ENCODE data around the gene OPN1MW2.
"Not testable (repeated sequence)": the region's sequence is repeated elsewhere in the genome, so short reads cannot be mapped to it uniquely, and the experiment has no call there.

The OPN1MW2 gene

GRCh38 chrX:154219456-154219855 is at the start of gene OPN1MW2:
OPN1MW2 (plus strand) TSS chrX:154219756; CDS start chrX:154219816, 60 bp downstream.
- not testable (repeated sequence) for DNase-seq

- not testable (repeated sequence) for DNase-seq
These were observed 47.0 kb upstream of the OPN1MW2 start for GRCh38 chrX:154172535-154172943.

GRCh38 chrX:154174356-154174755 is 45.2 kb upstream of the OPN1MW2 start:
- DNase-seq: not testable (repeated sequence)

GRCh38 chrX:154182296-154182695 is 37.3 kb upstream of the OPN1MW2 start, which contains the start of gene OPN1MW:
OPN1MW (plus strand) TSS chrX:154182596; CDS start chrX:154182678, 82 bp downstream.
- not testable (repeated sequence) for DNase-seq

- DNase-seq: not testable (repeated sequence)
These were observed 35.8 kb upstream of the OPN1MW2 start for GRCh38 chrX:154183794-154184193.

- DNase-seq: not testable (repeated sequence)
These were observed 26.7 kb upstream of the OPN1MW2 start for GRCh38 chrX:154192846-154193245.

- not testable (repeated sequence) for DNase-seq
These were observed 25.2 kb upstream of the OPN1MW2 start for GRCh38 chrX:154194316-154194715.

- not testable (repeated sequence) for DNase-seq
These were observed 23.1 kb upstream of the OPN1MW2 start for GRCh38 chrX:154196466-154196865.

- not testable (repeated sequence) for DNase-seq
These were observed 9.7 kb upstream of the OPN1MW2 start for GRCh38 chrX:154209670-154210418.

GRCh38 chrX:154211057-154211456 is 8.5 kb upstream of the OPN1MW2 start:
- not testable (repeated sequence) for DNase-seq

GRCh38 chrX:154211499-154211898 is 8.1 kb upstream of the OPN1MW2 start:
- DNase-seq: not testable (repeated sequence)

GRCh38 chrX:154225292-154225691 is 5.7 kb downstream of the OPN1MW2 start:
- not testable (repeated sequence) for DNase-seq

GRCh38 chrX:154226706-154227105 is 7.2 kb downstream of the OPN1MW2 start:
- DNase-seq: not testable (repeated sequence)

- not testable (repeated sequence) for DNase-seq
These were observed 11.9 kb downstream of the OPN1MW2 start for GRCh38 chrX:154231443-154231842.

GRCh38 chrX:154233620-154234019 is 14.1 kb downstream of the OPN1MW2 start:
- DNase-seq: not testable (repeated sequence)

GRCh38 chrX:154238939-154239559 is 19.5 kb downstream of the OPN1MW2 start:
- DNase-seq: not testable (repeated sequence)

- DNase-seq: not testable (repeated sequence)
These were observed 20.5 kb downstream of the OPN1MW2 start for GRCh38 chrX:154239982-154240503.

GRCh38 chrX:154247377-154248045 is 28.0 kb downstream of the OPN1MW2 start:
- DNase-seq: not testable (repeated sequence)

- DNase-seq: not testable (repeated sequence)
These were observed 28.5 kb downstream of the OPN1MW2 start for GRCh38 chrX:154248076-154248475.

- DNase-seq: not testable (repeated sequence)
These were observed 37.7 kb downstream of the OPN1MW2 start, which contains the start of gene OPN1MW3 for GRCh38 chrX:154257282-154257681. OPN1MW3 (plus strand) TSS chrX:154257582; CDS start chrX:154257620, 38 bp downstream.

- DNase-seq: not testable (repeated sequence)
These were observed 39.2 kb downstream of the OPN1MW2 start for GRCh38 chrX:154258711-154259110.

GRCh38 chrX:154263072-154263471 is 43.5 kb downstream of the OPN1MW2 start:
- DNase-seq: not testable (repeated sequence)

GRCh38 chrX:154269245-154269644 is 49.7 kb downstream of the OPN1MW2 start:
- DNase-seq: not testable (repeated sequence)

All from stimulated activated CD4-positive, alpha-beta T cell treated with anti-CD3 and anti-CD28 coated beads, Interleukin-12 subunit alpha, Interleukin-12 subunit beta, amount 100 ng/mL, for 4 hours (primary cell).